Measurements from ENCODE around the gene PLCB1.
"Not testable (repeated sequence)": the region's sequence is repeated elsewhere in the genome, so short reads cannot be mapped to it uniquely, and the experiment has no call there.

- TF ChIP-seq RFX5 (IDR thresholded peaks at IDR 0.05; ENCODE audit: low read depth, low read length); CTCF (conservative IDR thresholded peaks at IDR 0.05; ENCODE audit: low read depth, low read length); CEBPB (IDR thresholded peaks at IDR 0.05; ENCODE audit: low read depth, low read length); CHD1 (IDR thresholded peaks at IDR 0.05; ENCODE audit: low read depth, low read length); ELK1 (IDR thresholded peaks at IDR 0.05; ENCODE audit: borderline replicate concordance, low read depth, low read length); POLR2A (IDR thresholded peaks at IDR 0.05; ENCODE audit: low read depth, low read length): not testable (repeated sequence)
These were observed 512.4 kb downstream of the PLCB1 start for GRCh38 chr20:8644468-8644867.
